HG02623 (cell line): ENCODE data around the gene GRK3.

Source experiments
- ATAC-seq: cut with Tn5 transposase; IDR thresholded peaks from one replicate; pipeline ENCODE4 v1.9.1; 2021; ENCODE audit warnings: moderate library complexity; ENCODE audit not compliant: unreplicated experiment

GRK3 gene

DNA sequence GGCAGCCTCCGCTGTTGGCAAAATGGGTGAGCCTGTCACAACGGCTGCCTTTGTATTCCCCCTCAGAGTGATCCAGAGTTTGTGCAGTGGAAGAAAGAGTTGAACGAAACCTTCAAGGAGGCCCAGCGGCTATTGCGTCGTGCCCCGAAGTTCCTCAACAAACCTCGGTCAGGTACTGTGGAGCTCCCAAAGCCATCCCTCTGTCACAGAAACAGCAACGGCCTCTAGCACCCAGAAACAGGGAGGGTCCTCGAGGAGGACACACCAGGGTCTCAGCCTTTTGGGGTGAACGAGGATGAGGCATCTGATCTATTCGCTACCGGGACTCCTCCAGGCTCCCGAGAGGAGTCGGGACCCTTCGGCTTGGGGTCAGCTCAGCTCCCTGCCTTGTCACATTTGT, 157.7 kb downstream of the GRK3 start:
- ATAC-seq, result no peak

- no peak for ATAC-seq
Observed at GRCh38 chr22:25722626-25723025, 158.2 kb downstream of the GRK3 start.

- ATAC-seq, result no peak
Observed at GRCh38 chr22:25726241-25726640, 161.8 kb downstream of the GRK3 start.

DNA sequence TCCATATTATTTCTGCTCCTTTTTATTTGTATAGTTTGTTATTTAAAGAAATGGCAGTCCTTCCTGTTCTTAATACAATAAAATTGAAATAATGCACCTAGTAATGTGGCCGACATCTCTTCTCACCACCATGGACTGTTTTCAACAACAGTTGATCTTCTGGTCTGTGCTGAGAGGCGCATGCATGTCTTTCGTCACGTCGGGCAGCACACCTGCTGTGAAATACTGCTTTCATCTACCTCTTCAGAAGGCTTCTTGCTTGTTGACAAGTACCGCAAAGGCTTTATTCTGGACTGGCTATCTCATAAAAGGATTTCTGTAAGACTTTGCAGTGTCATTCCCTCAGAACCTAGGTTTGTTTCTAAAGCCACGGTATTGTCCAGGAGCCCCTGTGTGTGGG, 163.6 kb downstream of the GRK3 start:
- ATAC-seq, result no peak

DNA sequence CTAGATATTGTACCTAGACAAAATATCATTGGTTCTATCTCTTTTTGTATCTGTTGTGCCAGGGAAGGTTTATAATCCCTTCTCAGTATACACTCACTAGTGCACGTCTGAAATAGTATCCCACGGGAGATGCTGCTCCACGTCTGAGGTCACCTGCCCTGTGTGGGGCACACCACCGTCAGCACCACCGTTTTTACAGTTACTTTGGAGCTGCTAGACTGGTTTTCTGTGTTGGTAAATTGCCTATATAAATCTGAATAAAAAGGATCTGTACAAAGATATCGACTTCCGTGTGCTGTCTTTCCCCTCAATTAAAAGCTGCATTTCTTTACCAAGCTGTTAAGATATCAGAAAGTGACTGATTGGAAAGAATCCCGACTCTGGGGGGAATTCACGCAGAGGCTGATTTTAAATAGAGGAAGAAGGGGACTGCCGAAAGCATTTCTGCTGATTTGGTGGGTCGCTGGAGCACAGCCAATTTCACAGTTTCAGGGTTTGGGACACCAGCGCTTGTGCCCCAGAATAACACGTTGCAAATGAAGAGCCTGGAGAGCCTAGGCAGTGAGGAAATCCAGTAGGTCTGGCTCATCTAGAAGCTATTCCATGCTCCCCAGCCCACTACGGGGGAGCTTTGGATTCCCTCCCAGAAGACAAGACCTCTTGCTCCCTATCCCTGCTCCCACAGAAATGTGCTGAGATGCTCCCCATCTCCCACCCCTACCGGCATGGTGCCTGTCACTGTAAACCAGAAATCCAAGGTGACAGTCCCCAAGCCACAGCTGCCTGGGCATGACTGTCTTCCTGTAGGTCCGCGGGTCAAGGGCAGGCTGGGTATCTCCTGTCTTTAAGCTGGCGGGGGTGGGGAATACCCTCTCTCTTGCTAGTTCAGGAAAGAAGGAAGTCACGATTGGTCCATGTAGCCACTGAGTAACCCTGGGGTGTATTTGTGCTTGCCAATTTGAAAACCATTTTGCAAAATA, 164.8 kb downstream of the GRK3 start:
- no peak for ATAC-seq

DNA sequence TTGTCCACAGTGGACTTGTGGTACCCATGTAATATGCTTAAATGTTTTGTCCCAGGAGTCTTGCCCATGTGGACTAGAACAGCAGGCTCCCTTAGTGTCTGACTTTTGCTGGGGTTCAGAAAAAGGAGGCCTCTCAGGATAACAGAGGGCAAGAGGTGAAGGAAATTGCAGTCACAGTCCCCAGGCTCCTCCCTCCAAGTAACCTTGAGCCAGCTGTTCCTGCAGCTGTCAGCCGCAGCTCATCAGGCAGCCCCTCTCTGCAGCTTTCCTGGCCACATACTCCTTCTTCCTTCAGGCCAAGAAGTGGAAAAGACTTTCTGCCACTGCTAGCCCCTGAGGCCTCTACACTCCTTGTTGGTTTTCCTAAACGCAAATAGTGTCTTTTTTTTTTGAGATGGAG, 171.2 kb downstream of the GRK3 start:
- ATAC-seq, result no peak

- ATAC-seq, result no peak
Observed at GRCh38 chr22:25736378-25737011, 172.0 kb downstream of the GRK3 start.

DNA sequence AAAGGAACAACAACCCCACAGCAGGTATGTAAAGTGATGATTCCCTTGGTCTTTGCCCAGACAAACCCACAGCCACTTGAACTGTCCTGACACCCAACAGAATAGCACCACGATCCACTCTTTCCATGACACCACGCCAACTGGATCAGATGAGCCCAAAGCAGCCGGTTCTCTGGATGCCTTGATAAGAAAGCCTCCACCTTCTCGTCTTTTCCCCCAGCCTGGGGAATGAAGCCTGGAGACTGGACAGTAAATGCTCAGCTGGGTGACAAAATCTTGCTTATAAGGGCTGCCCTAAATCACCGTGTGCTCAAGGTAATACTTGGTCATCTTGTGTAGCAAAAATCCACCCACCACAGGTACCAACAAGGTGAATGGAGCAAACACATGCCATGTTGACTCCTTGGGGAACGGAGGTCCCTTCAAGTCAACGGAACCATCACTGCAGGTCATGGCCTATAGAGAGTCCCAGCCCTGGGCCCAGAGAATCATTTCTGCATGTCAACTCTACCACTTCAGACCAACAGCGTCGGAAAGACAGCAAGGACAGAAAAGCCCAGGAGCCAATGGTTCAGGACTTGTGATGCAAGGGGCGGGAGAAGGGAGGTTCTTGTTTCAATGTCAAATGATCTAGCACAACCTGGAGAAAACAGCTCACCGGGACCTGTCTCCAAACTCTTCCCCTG, 175.3 kb downstream of the GRK3 start:
- ATAC-seq, result no peak

DNA sequence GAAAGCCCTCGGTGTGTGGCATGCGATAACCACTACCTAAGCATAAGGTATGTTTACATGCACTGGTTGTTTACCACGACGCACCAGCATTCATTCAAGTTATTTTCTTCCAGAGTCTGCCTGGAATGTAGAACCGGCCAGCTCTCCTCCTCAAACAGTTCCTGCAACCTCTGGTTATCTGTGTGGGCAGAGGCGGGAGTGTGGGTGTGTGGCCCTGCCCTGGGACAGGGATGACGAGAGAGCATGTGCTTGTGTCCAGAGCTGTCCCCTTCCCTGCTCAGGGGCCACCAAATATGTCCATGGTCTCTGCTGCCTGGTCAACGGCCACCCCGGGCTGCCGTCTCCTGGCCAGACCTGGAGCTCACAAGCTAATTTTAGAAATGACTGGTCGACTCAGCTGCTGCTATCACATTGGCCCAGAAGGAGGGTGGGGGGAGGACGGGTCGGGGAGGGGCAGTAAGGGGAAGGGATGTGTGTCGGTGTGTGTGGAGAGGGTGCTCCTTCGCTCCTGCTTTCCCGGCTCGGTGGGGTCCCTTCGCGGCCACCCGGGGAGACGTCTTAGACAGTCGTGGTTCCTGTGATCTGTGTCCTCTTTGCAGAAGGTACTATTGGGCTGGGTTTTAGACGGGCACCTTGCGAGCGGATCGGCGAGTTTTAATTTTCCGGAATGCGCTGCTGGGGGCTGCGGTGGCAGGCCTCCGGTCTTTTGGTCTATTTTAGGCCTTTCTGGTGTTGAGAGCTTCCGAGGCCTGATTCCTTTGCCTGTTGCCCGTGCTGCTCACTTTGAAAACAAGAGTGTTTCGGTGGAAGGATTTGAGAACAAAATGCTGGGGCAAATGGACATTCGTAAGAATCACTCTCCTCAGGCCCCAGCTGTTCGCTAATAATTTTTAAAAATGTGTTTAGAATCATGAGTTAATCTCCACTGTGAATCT, 177.5 kb downstream of the GRK3 start, which contains the start of gene MYO18B:
Gene MYO18B, plus strand, starts transcription at position 497 of the 935 bp plus-strand sequence. CDS start 18,905 bp downstream, outside the sequence.
- no peak for ATAC-seq

DNA sequence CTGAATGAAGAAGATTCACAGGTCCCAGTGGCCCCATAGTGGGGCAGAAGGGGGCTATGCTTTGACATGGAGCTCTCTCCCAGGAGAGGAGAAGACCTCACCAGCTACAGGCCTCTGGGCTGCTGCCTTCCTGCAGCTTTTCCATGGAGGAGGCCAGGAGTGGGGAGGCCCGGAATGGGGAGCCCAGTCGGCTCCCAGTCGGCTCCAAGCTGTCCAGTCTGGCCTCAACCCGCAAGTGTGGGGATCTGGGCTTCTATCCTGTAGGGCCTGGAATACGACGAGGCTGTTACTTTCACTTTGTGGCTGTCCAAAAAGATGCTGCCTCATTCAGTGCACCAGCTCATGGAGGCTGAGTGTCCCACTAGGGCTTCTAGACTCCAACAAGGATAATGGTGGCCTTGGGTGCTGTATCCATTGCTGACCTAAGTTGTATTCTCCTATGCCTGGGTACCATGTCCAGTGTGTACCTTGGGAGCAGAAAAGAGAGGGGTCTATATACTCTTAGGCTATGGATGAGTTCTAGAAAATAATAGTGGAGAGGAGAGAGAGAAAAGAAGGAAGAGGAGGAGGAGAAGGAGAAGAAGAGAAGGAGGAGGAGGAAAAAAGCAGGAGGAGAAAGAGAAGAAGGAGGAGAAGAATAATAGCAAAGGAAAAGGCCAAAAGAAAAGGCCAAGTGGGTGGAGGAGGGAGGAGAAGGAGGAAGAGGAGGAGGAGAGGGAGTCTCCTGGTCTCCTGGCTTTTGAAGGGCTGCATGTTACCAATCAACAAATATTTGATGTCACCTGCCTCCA, 178.6 kb downstream of the GRK3 start:
- no peak for ATAC-seq

DNA sequence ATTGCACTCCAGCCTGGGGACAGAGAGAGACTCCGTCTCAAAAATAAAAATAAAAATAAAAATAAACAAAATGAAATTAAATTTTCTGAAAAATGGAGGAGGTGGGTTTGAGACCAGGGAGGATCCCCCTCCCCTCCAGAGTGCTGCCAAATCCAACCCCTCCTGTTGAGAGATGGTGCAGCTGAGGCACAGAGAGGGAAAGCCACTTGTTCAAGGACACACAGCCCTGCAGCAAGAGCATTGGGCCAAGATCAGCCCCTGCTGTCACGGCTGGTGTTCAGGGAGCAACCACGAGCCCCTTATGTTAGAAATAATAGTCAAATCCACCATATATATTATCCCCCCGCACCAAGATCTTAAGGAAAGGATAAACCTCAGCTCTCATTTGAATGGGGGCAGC, 180.2 kb downstream of the GRK3 start:
- no peak for ATAC-seq

- no peak for ATAC-seq
Observed at GRCh38 chr22:25745341-25746011, 181.0 kb downstream of the GRK3 start.

DNA sequence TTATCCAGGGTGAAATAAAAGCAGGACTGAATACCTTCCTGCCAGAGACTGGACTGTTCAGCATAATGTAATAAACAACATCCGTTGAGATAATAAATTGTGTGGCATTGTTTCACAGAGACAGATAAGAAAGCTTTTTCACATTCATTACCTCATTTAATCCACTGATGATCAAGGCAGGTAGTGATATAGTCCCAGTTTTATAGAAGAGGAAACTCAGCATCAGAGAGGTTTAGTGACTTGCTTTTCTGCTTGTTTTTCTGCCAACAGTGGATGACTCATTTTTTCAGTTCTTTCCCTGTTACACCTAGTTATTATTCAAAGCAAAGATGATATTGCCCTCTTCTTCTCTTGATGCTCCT, 181.5 kb downstream of the GRK3 start:
- ATAC-seq, result no peak

- no peak for ATAC-seq
Observed at GRCh38 chr22:25747245-25747944, 182.9 kb downstream of the GRK3 start.

DNA sequence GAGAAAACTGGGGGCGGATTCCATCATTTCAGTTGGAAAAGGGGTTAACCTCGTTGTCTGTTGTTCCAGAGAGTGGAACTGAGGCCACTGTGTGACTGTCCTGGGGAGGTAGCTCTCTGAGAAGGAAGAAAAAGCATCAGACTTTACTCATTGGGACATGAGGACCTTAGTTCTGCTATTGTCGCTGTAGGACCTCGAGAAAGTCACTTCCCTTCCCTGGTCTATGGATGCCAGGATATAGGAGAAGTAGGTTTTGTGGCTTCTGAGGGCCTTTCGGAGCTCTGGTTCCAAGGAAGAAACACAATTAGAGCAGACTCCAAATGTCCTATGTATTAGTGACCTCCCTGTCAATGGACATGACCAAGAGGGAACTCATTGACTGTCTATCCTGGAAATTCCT, 183.7 kb downstream of the GRK3 start:
- ATAC-seq, result no peak

- no peak for ATAC-seq
Observed at GRCh38 chr22:25748704-25749103, 184.2 kb downstream of the GRK3 start.

GRCh38 chr22:25749420-25750169, 185.1 kb downstream of the GRK3 start:
- ATAC-seq, result no peak
